Measurements from ENCODE around the gene IKZF2.

Gene IKZF2

DNA sequence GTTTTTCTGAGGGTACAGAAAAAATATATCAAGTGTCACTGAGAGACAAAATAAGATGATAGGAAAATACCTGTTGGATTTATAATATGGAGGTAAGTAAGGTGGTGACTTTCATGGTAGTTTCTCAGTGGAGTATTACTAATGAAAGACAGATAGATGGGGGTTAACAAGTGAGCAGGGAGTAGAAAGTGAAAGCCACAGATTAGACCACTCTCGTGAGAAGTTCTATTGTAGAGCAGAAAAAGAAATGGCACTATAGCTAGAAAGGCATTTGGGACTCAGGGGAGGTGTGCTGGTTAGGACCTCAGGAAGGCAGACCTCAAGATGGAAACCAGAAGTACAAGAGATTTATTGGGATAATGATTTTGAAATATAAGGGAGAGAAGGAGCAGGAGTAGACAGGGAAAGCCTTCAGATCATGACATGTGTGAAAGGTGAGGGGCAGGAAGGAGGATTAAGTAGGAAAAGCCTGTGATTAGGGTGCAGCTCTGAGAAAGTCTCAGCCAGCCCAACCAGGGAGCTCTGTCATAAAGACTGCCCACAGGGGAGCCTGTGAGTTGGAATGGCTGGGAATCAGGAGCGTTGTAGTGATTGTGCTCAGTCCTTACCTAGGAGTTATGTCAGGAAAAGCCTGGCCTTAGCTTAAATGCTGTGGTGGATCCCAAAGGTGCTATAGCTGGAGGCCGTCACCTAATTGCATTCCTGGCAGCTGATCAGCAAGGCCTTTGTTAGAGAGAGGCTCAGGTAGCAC lies 198.1 kb downstream of the IKZF2 start:
- no peak for DNase-seq

DNA sequence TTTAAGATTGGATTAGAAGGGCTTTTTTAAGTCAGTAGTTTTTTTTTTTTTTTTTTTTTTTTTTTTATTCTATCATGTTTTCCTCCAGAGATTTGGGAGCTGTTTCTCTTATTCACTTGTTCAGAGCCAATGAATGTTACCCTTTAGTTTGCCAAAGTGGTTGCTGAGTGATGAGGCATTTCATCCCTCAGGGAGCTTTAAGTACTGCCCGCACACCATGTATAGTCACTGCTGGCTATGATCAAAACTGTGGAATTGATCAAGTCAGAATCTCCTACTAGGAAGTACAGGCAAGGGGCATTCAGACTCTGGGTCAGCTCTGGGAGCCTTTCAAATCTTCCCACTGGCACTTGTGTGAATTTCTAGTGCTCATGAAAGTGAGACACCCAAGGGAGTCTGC lies 201.6 kb downstream of the IKZF2 start:
- no peak for DNase-seq
